OCI-LY7 (cell line): Measurements from ENCODE around the gene SLX4IP. TPM values are rescaled to one million over a fixed set of nuclear protein-coding genes. Genes with fewer than 3 reads are reported as not detected.
"Not testable (repeated sequence)": the region's sequence is repeated elsewhere in the genome, so short reads cannot be mapped to it uniquely, and the experiment has no call there.

Experiments
- BruUV-seq: library from RNA; stranded (reverse); fragments of 400-500 nt; replicated peaks from 2 replicates; lab custom pipeline; 2021; lab: Mats Ljungman, UMichigan
- CTCF ChIA-PET: fragments of 300-600 bp; sonication (Branson Sonifier 250); formaldehyde crosslinking; loops from one replicate; lab custom pipeline; 2022; ENCODE audit warnings: antibody characterized with exemption; ENCODE audit not compliant: unreplicated experiment; lab: Charles Lee
- POLR2A ChIA-PET: fragments of 300-600 bp; sonication (Branson Sonifier 250); formaldehyde crosslinking; loops from one replicate; lab custom pipeline; 2022; ENCODE audit warnings: antibody characterized with exemption; lab: Charles Lee
- DNase-seq: peaks from one replicate; pipeline ENCODE4 v3.0.0-alpha.2; 2015; ENCODE audit warnings: low spot score
- H2AFZ ChIP-seq: fragments of 200-600 bp; sonication (generic), shearing (Covaris generic); 2 replicates; pipeline ENCODE4 v1.6.1; 2014; ENCODE audit warnings: mild to moderate bottlenecking, antibody characterized with exemption, low read length, moderate library complexity
- H3K27ac ChIP-seq: fragments of 200-600 bp; sonication (generic); 2 replicates; pipeline ENCODE4 v1.5.1; 2014; ENCODE audit warnings: mixed run types, low read depth, mild to moderate bottlenecking, moderate library complexity, low read length, inconsistent platforms; ENCODE audit not compliant: poor library complexity, severe bottlenecking
- H3K36me3 ChIP-seq: fragments of 200-600 bp; sonication (generic); 2 replicates; pipeline ENCODE4 v1.6.1; 2014; ENCODE audit warnings: mild to moderate bottlenecking, antibody characterized with exemption, low read length, moderate library complexity, mixed read lengths; ENCODE audit not compliant: insufficient read depth
- H3K4me1 ChIP-seq: fragments of 200-600 bp; sonication (generic); 2 replicates; pipeline ENCODE4 v1.5.1; 2014; ENCODE audit warnings: mild to moderate bottlenecking, low read length; ENCODE audit not compliant: insufficient read depth, poor library complexity, severe bottlenecking
- H3K4me2 ChIP-seq: fragments of 200-600 bp; sonication (generic); 2 replicates; pipeline ENCODE4 v1.6.1; 2014; ENCODE audit warnings: mild to moderate bottlenecking, low read length
- H3K4me3 ChIP-seq: fragments of 200-600 bp; sonication (generic); 2 replicates; pipeline ENCODE4 v1.5.1; 2014; ENCODE audit warnings: mild to moderate bottlenecking, low read depth, low read length; ENCODE audit not compliant: poor library complexity, severe bottlenecking
- H3K79me2 ChIP-seq: fragments of 200-600 bp; sonication (generic); 2 replicates; pipeline ENCODE4 v1.6.1; 2016; ENCODE audit warnings: low read depth, mild to moderate bottlenecking, low read length, moderate library complexity, mixed read lengths; ENCODE audit not compliant: insufficient read depth
- H3K9me2 ChIP-seq: fragments of 200-600 bp; sonication (generic); 2 replicates; pipeline ENCODE4 v1.6.1; 2016; ENCODE audit warnings: mild to moderate bottlenecking, low read length, mixed read lengths; ENCODE audit not compliant: insufficient read depth
- H3K9me3 ChIP-seq: fragments of 200-600 bp; sonication (generic); 2 replicates; pipeline ENCODE4 v1.6.1; 2014; ENCODE audit warnings: mild to moderate bottlenecking, mixed run types, low read length, mixed read lengths
- H4K20me1 ChIP-seq: fragments of 200-600 bp; sonication (generic); 2 replicates; pipeline ENCODE4 v1.6.1; 2014; ENCODE audit warnings: mild to moderate bottlenecking, antibody characterized with exemption, low read length, moderate library complexity, mixed read lengths; ENCODE audit not compliant: insufficient read depth
- EZH2phosphoT487 ChIP-seq: fragments of 200-600 bp; sonication (generic); IDR thresholded peaks from 2 replicates; pipeline ENCODE4 v1.6.1; 2018; ENCODE audit warnings: low read depth, borderline replicate concordance, mild to moderate bottlenecking, mixed run types, antibody characterized with exemption, low read length, moderate library complexity, mixed read lengths
- intact Hi-C: fragments of 100-400 bp; cut with micrococcal nuclease; formaldehyde crosslinking; loops from one replicate; pipeline ENCODE4 v1.10.0; 2022; ENCODE audit not compliant: unreplicated experiment
- total RNA-seq, 2 experiments: library from RNA; depleted of rRNA in 1 of 2; stranded (reverse); fragments of >200 nt in 1 of 2; shearing (Covaris generic) in 1 of 2; gene quantifications; 2 replicates each; pipeline ENCODE4 v1.2.3, GENCODE V29; 2014 to 2022
- TF ChIP-seq, protein P1 (sequence below): fragments of 200-600 bp; sonication (generic); conservative IDR thresholded peaks from 2 replicates; pipeline ENCODE4 v1.5.1; 2014; ENCODE audit warnings: mild to moderate bottlenecking, antibody characterized with exemption, low read length, moderate library complexity, mixed read lengths

Gene SLX4IP
- total RNA-seq, 2 experiments from 2014 or later = 4.1 to 9.2 TPM

GRCh38 chr20:10584371-10584770 is 149.3 kb downstream of the SLX4IP start:
- POLR2A ChIA-PET = interaction anchor here (0.7 kb wide), 1 partner anchor 55 kb away, joined by 3 read pairs; no protein-coding TSS in a partner anchor
- Histone ChIP-seq H2AFZ (no peak overlapping the region), H3K9me2 (0 out of 2 replicates have a peak, but pooled peaks cover 4% of the 10 kb centered on the region), H3K27ac (no peak overlapping the region), H3K36me3 (no peaks in the 10 kb centered on the region), H3K4me3 (no peak overlapping the region), H3K4me1 (no peaks in the 10 kb centered on the region), H3K9me3 (no peaks in the 10 kb centered on the region), H4K20me1 (no peaks in the 10 kb centered on the region), H3K79me2 (no peaks in the 10 kb centered on the region), H3K4me2 (no peak overlapping the region)
- no peak for DNase-seq
- BruUV-seq = no TSS peak
- CTCF ChIA-PET = no interaction called here
- no peak for TF ChIP-seq EZH2phosphoT487
- TF ChIP-seq, protein P1, sequence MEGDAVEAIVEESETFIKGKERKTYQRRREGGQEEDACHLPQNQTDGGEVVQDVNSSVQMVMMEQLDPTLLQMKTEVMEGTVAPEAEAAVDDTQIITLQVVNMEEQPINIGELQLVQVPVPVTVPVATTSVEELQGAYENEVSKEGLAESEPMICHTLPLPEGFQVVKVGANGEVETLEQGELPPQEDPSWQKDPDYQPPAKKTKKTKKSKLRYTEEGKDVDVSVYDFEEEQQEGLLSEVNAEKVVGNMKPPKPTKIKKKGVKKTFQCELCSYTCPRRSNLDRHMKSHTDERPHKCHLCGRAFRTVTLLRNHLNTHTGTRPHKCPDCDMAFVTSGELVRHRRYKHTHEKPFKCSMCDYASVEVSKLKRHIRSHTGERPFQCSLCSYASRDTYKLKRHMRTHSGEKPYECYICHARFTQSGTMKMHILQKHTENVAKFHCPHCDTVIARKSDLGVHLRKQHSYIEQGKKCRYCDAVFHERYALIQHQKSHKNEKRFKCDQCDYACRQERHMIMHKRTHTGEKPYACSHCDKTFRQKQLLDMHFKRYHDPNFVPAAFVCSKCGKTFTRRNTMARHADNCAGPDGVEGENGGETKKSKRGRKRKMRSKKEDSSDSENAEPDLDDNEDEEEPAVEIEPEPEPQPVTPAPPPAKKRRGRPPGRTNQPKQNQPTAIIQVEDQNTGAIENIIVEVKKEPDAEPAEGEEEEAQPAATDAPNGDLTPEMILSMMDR = no peak
- intact Hi-C loops = no loop called here

GRCh38 chr20:10585308-10585707 is 150.2 kb downstream of the SLX4IP start:
- TF ChIP-seq EZH2phosphoT487 = no peak
- TF ChIP-seq, protein P1 = no peak
- no peak overlapping the region for H2AFZ ChIP-seq
- no TSS peak for BruUV-seq
- no peaks in the 10 kb centered on the region for H3K36me3 ChIP-seq
- H3K4me2 ChIP-seq = no peak overlapping the region
- ChIA-PET CTCF (no interaction called here), POLR2A (interaction anchor here (0.9 kb wide), 1 partner anchor 10 kb away, joined by 3 read pairs; no protein-coding TSS in a partner anchor)
- H3K4me1 ChIP-seq = no peaks in the 10 kb centered on the region
- H4K20me1 ChIP-seq = no peaks in the 10 kb centered on the region
- no peaks in the 10 kb centered on the region for H3K79me2 ChIP-seq
- no peak overlapping the region for H3K4me3 ChIP-seq
- intact Hi-C loops = no loop called here
- H3K9me3 ChIP-seq = no peaks in the 10 kb centered on the region
- DNase-seq = no peak
- no peak overlapping the region for H3K27ac ChIP-seq
- 0 out of 2 replicates have a peak, but pooled peaks cover 4% of the 10 kb centered on the region for H3K9me2 ChIP-seq

DNA sequence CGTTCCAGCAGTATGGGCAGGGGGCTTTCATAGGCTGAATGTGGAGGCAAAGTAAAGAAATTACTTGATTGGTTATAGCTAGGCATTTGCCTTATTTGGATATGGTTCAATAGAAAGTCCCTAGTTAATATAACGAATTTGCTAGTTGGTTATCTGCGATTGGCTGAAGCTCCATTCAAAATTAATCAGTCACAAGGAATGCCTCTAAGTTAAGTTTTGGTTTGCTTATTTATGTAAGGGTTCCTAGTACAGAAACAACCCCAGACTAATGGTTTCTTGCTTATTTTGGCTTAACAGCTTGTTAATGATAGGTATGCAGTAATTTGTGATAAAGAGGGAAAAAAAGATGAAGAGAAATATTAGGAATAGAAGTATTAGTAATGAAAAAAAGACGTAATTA is 151.2 kb downstream of the SLX4IP start:
- ChIA-PET POLR2A (interaction anchor here (0.6 to 0.9 kb wide), 4 partner anchors 11 to 495 kb away, joined by 3 to 5 read pairs (median 3); no protein-coding TSS in a partner anchor), CTCF (no interaction called here)
- Histone ChIP-seq H3K9me3 (no peaks in the 10 kb centered on the region), H2AFZ (no peak overlapping the region), H3K79me2 (no peaks in the 10 kb centered on the region), H3K36me3 (no peaks in the 10 kb centered on the region), H4K20me1 (no peaks in the 10 kb centered on the region), H3K27ac (no peak overlapping the region), H3K9me2 (0 out of 2 replicates have a peak, but pooled peaks cover 4% of the 10 kb centered on the region), H3K4me2 (no peak overlapping the region), H3K4me1 (no peaks in the 10 kb centered on the region), H3K4me3 (no peak overlapping the region)
- intact Hi-C loops = no loop called here
- TF ChIP-seq, protein P1 = no peak
- TF ChIP-seq EZH2phosphoT487 = no peak
- no peak for DNase-seq
- BruUV-seq = no TSS peak

- BruUV-seq, H4K20me1 ChIP-seq, H3K79me2 ChIP-seq, H2AFZ ChIP-seq, H3K4me1 ChIP-seq, H3K9me3 ChIP-seq, intact Hi-C loops, H3K36me3 ChIP-seq, H3K4me2 ChIP-seq, H3K4me3 ChIP-seq, H3K9me2 ChIP-seq, H3K27ac ChIP-seq, CTCF ChIA-PET, DNase-seq: not testable (repeated sequence)
- POLR2A ChIA-PET = interaction anchor here (0.6 to 1.0 kb wide), 2 partner anchors 9 to 109 kb away, joined by 3 to 4 read pairs; no protein-coding TSS in a partner anchor
These were observed 155.3 kb downstream of the SLX4IP start for GRCh38 chr20:10590446-10590845.
